H9 (cell line): Measurements from ENCODE around the gene URAD. TPM values are rescaled to one million over a fixed set of nuclear protein-coding genes. Genes with fewer than 3 reads are reported as not detected.
A peak's percentile ranks its signal among the peaks of the same experiment; 100 is the strongest.

Experiments used
- DNase-seq: peaks from one replicate; pipeline ENCODE4 v3.0.0-alpha.2; 2017
- H2AFZ ChIP-seq: one replicate; pipeline ENCODE4 v1.6.1; 2013; ENCODE audit warnings: mild to moderate bottlenecking, low read length, control low read depth, moderate library complexity
- H2AK5ac ChIP-seq: 2 replicates; pipeline ENCODE4 v1.6.1; 2013; ENCODE audit warnings: low read length, control low read depth, mixed read lengths; ENCODE audit not compliant: insufficient read length
- H2BK120ac ChIP-seq: one replicate; pipeline ENCODE4 v1.6.1; 2013; ENCODE audit warnings: low read depth, mild to moderate bottlenecking, low read length, control low read depth, inconsistent platforms; ENCODE audit not compliant: poor library complexity, severe bottlenecking
- H2BK12ac ChIP-seq: 2 replicates; pipeline ENCODE4 v1.6.1; 2013; ENCODE audit warnings: low read length, control low read depth, mixed read lengths, low read depth; ENCODE audit not compliant: insufficient read length
- H2BK15ac ChIP-seq: 2 replicates; pipeline ENCODE4 v1.6.1; 2013; ENCODE audit warnings: low read depth, low read length, control low read depth
- H2BK20ac ChIP-seq: one replicate; pipeline ENCODE4 v1.6.1; 2013; ENCODE audit warnings: low read depth, mild to moderate bottlenecking, low read length, control low read depth, inconsistent platforms; ENCODE audit not compliant: poor library complexity, severe bottlenecking
- H2BK5ac ChIP-seq: 2 replicates; pipeline ENCODE4 v1.6.1; 2013; ENCODE audit warnings: low read length, control low read depth, mixed read lengths; ENCODE audit not compliant: insufficient read length
- H3K14ac ChIP-seq: 2 replicates; pipeline ENCODE4 v1.6.1; 2013; ENCODE audit warnings: low read length, control low read depth; ENCODE audit not compliant: insufficient read depth
- H3K18ac ChIP-seq: 2 replicates; pipeline ENCODE4 v1.6.1; 2013; ENCODE audit warnings: low read depth, mild to moderate bottlenecking, mixed read lengths, low read length, control low read depth; ENCODE audit not compliant: insufficient read length
- H3K23ac ChIP-seq: 2 replicates; pipeline ENCODE4 v1.6.1; 2013; ENCODE audit warnings: low read length, control low read depth, mixed read lengths, low read depth; ENCODE audit not compliant: insufficient read length
- H3K23me2 ChIP-seq: 2 replicates; pipeline ENCODE4 v1.6.1; 2013; ENCODE audit warnings: low read depth, mild to moderate bottlenecking, mixed read lengths, low read length, control low read depth; ENCODE audit not compliant: insufficient read length, poor library complexity, severe bottlenecking
- H3K27ac ChIP-seq: 2 replicates; pipeline ENCODE4 v1.5.1; 2013; ENCODE audit warnings: low read length, control low read depth, mixed read lengths, low read depth; ENCODE audit not compliant: insufficient read length
- H3K27me3 ChIP-seq: 2 replicates; pipeline ENCODE4 v1.6.1; 2013; ENCODE audit warnings: low read length, control low read depth, inconsistent platforms; ENCODE audit not compliant: insufficient read depth
- H3K4ac ChIP-seq: 2 replicates; pipeline ENCODE4 v1.6.1; 2013; ENCODE audit warnings: low read depth, mild to moderate bottlenecking, control low read depth, inconsistent platforms, low read length, moderate library complexity
- H3K4me1 ChIP-seq: 2 replicates; pipeline ENCODE4 v1.6.1; 2013; ENCODE audit warnings: low read length, control low read depth, inconsistent platforms; ENCODE audit not compliant: insufficient read depth
- H3K4me2 ChIP-seq: 2 replicates; pipeline ENCODE4 v1.6.1; 2013; ENCODE audit warnings: low read length, control low read depth, mixed read lengths; ENCODE audit not compliant: insufficient read length, insufficient read depth
- H3K56ac ChIP-seq: 2 replicates; pipeline ENCODE4 v1.6.1; 2013; ENCODE audit warnings: low read depth, mild to moderate bottlenecking, mixed read lengths, low read length, control low read depth; ENCODE audit not compliant: insufficient read length
- H3K79me1 ChIP-seq: 2 replicates; pipeline ENCODE4 v1.6.1; 2013; ENCODE audit warnings: low read depth, mild to moderate bottlenecking, moderate library complexity, low read length, control low read depth, inconsistent platforms; ENCODE audit not compliant: insufficient read depth, poor library complexity, severe bottlenecking
- H3K79me2 ChIP-seq: 2 replicates; pipeline ENCODE4 v1.6.1; 2013; ENCODE audit warnings: low read length, control low read depth, inconsistent platforms; ENCODE audit not compliant: insufficient read depth
- H3K9ac ChIP-seq: 2 replicates; pipeline ENCODE4 v1.6.1; 2013; ENCODE audit warnings: low read length, control low read depth, mixed read lengths; ENCODE audit not compliant: insufficient read length; ENCODE audit errors: extremely low read depth
- H3K9me3 ChIP-seq: one replicate; pipeline ENCODE4 v1.6.1; 2013; ENCODE audit warnings: low read depth, low read length, inconsistent platforms; ENCODE audit not compliant: control insufficient read depth
- H3T11ph ChIP-seq: one replicate; pipeline ENCODE4 v1.6.1; 2013; ENCODE audit warnings: mild to moderate bottlenecking, low read length, control low read depth, inconsistent platforms
- H4K20me1 ChIP-seq: one replicate; pipeline ENCODE4 v1.6.1; 2013; ENCODE audit not compliant: control insufficient read depth, insufficient read length, insufficient read depth
- H4K5ac ChIP-seq: 2 replicates; pipeline ENCODE4 v1.6.1; 2013; ENCODE audit warnings: low read depth, mild to moderate bottlenecking, mixed read lengths, low read length, control low read depth; ENCODE audit not compliant: insufficient read length
- H4K8ac ChIP-seq: replicated peaks from 2 replicates; pipeline ENCODE4 v1.6.1; 2013; ENCODE audit warnings: low read length, control low read depth, mixed read lengths, low read depth; ENCODE audit not compliant: insufficient read length
- H4K91ac ChIP-seq: 2 replicates; pipeline ENCODE4 v1.6.1; 2013; ENCODE audit warnings: low read depth, mild to moderate bottlenecking, moderate library complexity, mixed read lengths, low read length, control low read depth; ENCODE audit not compliant: insufficient read length
- H3K27ac Mint-ChIP-seq, 3 experiments: 2 replicates in 2 of 3; 3 replicates in 1 of 3; pipeline ENCODE4 v1.8.0; 2020 to 2021; ENCODE audit warnings: mixed read lengths in 3 of 3, mild to moderate bottlenecking in 1 of 3, moderate library complexity in 1 of 3
- H3K27me3 Mint-ChIP-seq: 2 replicates; pipeline ENCODE4 v1.8.0; 2021; ENCODE audit warnings: low read depth, mild to moderate bottlenecking, moderate library complexity, mixed read lengths
- H3K36me3 Mint-ChIP-seq, 3 experiments: 2 replicates in 2 of 3; 3 replicates in 1 of 3; pipeline ENCODE4 v1.8.0; 2020 to 2021; ENCODE audit warnings: low read depth in 3 of 3, mixed read lengths in 3 of 3; ENCODE audit not compliant: insufficient read depth in 1 of 3
- H3K4me1 Mint-ChIP-seq, 2 experiments: 2 replicates each; pipeline ENCODE4 v1.8.0; 2020; ENCODE audit warnings: mixed read lengths in 2 of 2
- H3K4me3 Mint-ChIP-seq, 2 experiments: 2 replicates in 1 of 2; 3 replicates in 1 of 2; pipeline ENCODE4 v1.8.0; 2020 to 2021; ENCODE audit warnings: mild to moderate bottlenecking in 2 of 2, mixed read lengths in 2 of 2, moderate library complexity in 1 of 2
- H3K9me3 Mint-ChIP-seq, 2 experiments: 2 replicates in 1 of 2; 3 replicates in 1 of 2; pipeline ENCODE4 v1.8.0; 2020; ENCODE audit warnings: mild to moderate bottlenecking in 2 of 2, mixed read lengths in 2 of 2, moderate library complexity in 1 of 2
- WGBS: extraction: QIAGEN DNeasy Blood & Tissue Kit; methylation state at CpG from one replicate; pipeline ENCODE4 v1.1.7; 2013; ENCODE audit warnings: missing lambda C conversion rate, low lambda C conversion rate, mixed read lengths; ENCODE audit not compliant: insufficient read length; ENCODE audit errors: extremely low coverage; 5-methylcytosine and 5-hydroxymethylcytosine counted together
- total RNA-seq: library from RNA; stranded (reverse); gene quantifications from 2 replicates; pipeline ENCODE4 v1.2.1, GENCODE V29; 2021
- TF ChIP-seq, protein P1 (sequence below): fragments of 200-600 bp; sonication (generic); conservative IDR thresholded peaks from 3 replicates; pipeline ENCODE4 v1.8.0; 2021; ENCODE audit warnings: antibody characterized with exemption, mild to moderate bottlenecking

The URAD gene
- total RNA-seq, 1 experiment from 2014 or later: not detected

- Histone ChIP-seq H3K14ac (no peak overlapping the region), H4K5ac (no peak overlapping the region), H3T11ph (no peak overlapping the region), H2BK20ac (no peak overlapping the region), H3K4me1 (peaks cover 5% of the 10 kb centered on the region; the same call in 1 of the 2 replicates), H3K4ac (no peak overlapping the region), H3K18ac (no peak overlapping the region), H3K27me3 (peaks cover 94% of the 10 kb centered on the region), H2BK120ac (no peak overlapping the region), H3K23ac (no peak overlapping the region), H4K91ac (no peak overlapping the region), H2BK5ac (no peak overlapping the region), H3K56ac (no peak overlapping the region), H2AK5ac (no peak overlapping the region), H2BK12ac (no peak overlapping the region), H3K27ac (no peak overlapping the region), H3K23me2 (no peaks in the 10 kb centered on the region), H3K9me3 (no peaks in the 10 kb centered on the region), H3K4me2 (peak overlapping the region; percentile 46), H3K79me2 (no peaks in the 10 kb centered on the region), H3K9ac (no peak overlapping the region), H4K20me1 (no peaks in the 10 kb centered on the region), H3K79me1 (no peaks in the 10 kb centered on the region), H2AFZ (no peak overlapping the region), H4K8ac (no peak overlapping the region), H2BK15ac (no peak overlapping the region)
- whole genome bisulfite sequencing: no CpG with 5 or more reads among the region's 14 CpGs
- TF ChIP-seq, protein P1, sequence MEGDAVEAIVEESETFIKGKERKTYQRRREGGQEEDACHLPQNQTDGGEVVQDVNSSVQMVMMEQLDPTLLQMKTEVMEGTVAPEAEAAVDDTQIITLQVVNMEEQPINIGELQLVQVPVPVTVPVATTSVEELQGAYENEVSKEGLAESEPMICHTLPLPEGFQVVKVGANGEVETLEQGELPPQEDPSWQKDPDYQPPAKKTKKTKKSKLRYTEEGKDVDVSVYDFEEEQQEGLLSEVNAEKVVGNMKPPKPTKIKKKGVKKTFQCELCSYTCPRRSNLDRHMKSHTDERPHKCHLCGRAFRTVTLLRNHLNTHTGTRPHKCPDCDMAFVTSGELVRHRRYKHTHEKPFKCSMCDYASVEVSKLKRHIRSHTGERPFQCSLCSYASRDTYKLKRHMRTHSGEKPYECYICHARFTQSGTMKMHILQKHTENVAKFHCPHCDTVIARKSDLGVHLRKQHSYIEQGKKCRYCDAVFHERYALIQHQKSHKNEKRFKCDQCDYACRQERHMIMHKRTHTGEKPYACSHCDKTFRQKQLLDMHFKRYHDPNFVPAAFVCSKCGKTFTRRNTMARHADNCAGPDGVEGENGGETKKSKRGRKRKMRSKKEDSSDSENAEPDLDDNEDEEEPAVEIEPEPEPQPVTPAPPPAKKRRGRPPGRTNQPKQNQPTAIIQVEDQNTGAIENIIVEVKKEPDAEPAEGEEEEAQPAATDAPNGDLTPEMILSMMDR: no peak
- Mint-ChIP-seq H3K36me3 (no peaks in the 10 kb centered on the region), H3K9me3 (peaks cover 2 to 17% of the 10 kb centered on the region in 2 experiments), H3K27ac (no peak overlapping the region), H3K4me1 (peaks cover 13 to 25% of the 10 kb centered on the region in 2 experiments), H3K4me3 (peak overlapping the region in 1 of 2 experiments; percentile 69; a peak in 2 of 5 replicates), H3K27me3 (peaks cover 99% of the 10 kb centered on the region)
- no peak for DNase-seq
Observed at GRCh38 chr13:27959976-27960361, 28.5 kb downstream of the URAD start.
